ENCODE results near the gene SMNDC1.
"Not testable (repeated sequence)": the region's sequence is repeated elsewhere in the genome, so short reads cannot be mapped to it uniquely, and the experiment has no call there.

Gene SMNDC1

DNA sequence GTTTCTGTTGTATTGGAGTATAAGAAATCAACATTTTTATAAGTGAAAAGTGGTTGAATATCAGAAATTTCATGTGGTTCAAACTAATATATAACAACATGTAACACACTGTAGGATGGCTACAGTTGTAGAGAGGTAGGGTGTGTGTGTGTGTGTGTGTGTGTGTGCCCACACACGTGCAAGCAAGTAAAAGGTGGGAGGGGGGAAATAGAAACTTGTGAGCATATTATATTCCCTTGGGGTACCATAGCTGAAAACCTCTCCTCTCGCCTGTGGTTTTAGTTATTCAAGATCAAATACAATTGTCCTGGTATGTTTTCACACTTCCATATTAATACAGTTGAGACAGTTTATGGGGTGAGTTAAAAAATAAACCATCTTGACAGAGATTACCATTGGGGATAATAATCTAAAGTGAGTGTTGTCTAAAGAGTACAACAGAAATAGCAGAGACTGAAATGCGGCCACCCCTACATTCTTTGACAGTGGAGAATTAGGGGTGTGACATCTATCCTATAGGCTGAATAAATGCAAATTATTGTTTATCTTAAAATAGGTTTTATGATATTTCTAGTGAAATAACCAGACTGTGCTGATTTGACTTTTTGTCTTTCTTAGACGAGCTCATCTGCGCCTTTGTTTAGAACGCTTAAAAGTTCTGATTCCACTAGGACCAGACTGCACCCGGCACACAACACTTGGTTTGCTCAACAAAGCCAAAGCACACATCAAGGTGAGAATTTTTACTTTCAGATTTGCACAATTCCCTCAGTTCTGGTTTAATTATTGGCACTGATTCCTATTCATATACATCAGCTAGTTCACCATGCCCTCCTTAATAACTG lies 25.9 kb downstream of the SMNDC1 start:
- no peak for DNase-seq

DNA sequence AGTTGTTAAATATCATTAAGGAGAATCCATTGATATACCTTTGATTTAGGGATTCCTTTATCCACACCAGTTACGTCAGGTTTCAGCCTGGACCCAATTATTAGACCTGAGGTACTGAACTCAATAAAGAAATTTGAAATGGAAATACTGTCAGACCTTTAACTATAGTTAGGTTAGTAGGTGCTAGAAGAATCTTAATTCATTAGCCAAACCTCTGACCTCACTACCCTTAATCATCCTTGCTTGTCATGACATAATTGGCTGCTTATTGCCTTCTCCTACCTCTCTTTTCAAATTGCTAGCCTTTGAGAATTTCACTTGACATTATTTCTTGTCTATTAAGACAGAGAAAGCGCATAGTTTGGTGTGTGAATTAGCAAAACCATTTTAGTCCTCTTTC lies 27.1 kb downstream of the SMNDC1 start:
- DNase-seq: no peak

DNA sequence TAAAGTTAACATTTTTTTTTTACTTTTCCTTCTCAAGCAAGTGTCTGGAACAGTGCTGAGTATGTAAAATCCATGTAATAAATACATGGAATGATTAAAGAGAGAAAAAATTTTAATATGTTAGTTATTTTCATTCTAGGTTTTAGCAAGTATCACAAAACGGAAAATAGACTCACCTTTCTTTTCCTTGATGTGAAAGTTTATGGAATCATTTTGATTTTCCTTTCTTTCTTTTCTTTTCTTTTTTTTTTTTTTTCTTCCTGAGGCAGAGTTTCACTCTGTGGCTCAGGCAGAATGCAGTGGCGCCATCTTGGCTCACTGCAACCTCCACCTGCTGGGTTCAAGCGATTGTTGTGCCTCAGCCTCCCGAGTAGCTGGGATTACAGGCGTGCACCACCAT lies 28.1 kb downstream of the SMNDC1 start:
- no peak for DNase-seq

- no peak for DNase-seq
Measured at GRCh38 chr10:110275128-110275729, 29.5 kb downstream of the SMNDC1 start.

- DNase-seq: no peak
Measured at GRCh38 chr10:110274647-110275046, 30.1 kb downstream of the SMNDC1 start.

- no peak for DNase-seq
Measured at GRCh38 chr10:110274072-110274627, 30.6 kb downstream of the SMNDC1 start.

DNA sequence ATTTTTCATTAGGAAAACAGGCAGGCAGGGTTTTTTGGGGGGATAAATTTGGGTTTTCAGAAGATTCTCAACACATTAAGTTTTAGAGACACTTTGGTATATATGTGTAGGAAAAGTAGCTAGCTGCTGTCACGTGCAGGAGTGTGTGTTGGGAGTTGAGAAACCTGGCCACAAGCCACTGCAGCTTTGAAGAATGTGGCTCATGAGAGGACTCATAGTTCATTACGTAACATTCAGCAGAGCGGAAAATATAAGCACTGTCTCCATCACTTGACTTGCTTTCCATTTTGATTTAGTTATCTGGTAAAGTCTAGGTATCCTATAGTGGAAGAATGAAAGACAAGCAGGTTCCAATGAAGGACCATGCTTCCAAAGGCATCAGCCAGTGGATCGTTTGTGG lies 31.2 kb downstream of the SMNDC1 start:
- DNase-seq: no peak

DNA sequence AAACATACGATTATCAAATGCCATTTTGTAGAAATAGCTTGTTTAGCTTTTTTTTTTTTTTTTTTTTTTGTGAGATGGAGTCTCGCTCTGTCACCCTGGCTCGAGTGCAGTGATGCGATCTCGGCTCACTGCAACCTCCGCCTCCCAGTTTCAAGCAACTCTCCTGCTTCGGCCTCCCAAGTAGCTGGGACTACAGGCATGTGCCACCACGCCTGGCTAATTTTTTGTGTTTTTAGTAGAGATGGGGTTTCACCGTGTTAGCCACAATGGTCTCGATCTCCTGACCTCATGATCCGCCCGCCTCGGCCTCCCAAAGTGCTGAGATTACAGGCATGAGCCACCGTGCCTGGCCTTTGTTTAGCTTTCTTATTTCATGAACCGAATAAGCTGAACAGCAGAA lies 31.7 kb downstream of the SMNDC1 start:
- DNase-seq: not testable (repeated sequence)

DNA sequence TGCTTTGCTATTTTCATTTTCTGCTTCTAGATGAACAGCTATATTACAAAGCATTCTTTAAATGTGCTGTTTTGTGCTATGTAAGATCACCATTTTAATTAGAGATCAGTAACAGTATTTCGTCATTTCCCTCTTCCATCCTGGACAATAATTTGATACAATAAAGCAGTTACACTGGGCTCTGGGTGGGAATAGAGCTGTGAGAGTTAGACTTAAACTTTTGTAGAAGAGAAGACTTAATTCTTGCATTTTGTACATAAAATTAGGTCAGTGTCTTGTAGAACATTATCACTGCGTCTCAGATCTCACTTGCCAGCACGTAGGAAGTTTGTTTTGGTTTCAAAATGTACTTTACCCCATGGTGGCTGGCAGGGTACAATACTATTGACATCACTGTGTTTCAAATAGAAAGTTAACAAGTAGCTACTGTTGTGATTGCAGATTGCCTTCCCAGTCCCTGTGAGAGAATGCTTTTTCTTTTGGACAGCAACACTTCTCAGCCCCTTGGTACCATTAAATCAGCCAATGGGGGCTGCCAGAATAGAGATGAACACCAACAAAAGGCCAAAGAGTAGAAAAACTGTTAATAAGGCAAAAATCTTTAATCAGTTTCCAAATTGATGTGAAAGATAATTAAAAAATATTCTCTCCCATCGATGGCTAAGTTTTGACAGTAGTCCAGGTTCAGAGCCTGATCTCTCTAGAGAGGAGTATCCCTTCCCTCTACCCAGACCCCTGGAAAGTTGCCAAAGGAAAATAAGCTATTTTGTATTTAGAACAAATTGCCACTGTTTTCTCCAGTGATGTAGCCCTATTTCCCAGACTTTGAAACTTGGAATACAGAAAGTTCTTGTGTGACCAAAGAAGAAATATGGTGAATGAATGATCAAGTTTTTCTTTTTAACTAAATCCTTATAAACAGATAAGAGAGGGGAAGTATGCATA lies 35.1 kb downstream of the SMNDC1 start:
- no peak for DNase-seq

DNA sequence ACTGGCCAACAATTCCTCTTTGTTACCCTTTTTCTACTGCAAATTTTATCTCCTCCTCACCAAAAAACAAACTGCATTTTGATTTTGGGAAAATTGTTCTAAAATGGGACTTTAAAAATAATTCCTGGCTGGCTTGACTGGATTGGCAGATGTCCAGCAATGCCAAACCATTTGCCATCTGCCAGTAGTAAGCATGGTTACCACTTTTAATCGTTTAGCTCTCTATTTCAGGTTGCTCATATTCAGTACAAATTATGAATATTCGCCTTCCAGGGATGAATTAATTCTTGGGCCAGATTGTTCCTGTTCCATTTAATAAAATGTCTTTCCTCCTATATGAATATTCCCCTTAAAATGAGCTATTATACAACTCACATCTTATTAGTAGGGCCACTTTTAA lies 35.7 kb downstream of the SMNDC1 start:
- DNase-seq: no peak

GRCh38 chr10:110268442-110268841 lies 36.3 kb downstream of the SMNDC1 start:
- DNase-seq: no peak

GRCh38 chr10:110267276-110267675 lies 37.4 kb downstream of the SMNDC1 start:
- DNase-seq: no peak

DNA sequence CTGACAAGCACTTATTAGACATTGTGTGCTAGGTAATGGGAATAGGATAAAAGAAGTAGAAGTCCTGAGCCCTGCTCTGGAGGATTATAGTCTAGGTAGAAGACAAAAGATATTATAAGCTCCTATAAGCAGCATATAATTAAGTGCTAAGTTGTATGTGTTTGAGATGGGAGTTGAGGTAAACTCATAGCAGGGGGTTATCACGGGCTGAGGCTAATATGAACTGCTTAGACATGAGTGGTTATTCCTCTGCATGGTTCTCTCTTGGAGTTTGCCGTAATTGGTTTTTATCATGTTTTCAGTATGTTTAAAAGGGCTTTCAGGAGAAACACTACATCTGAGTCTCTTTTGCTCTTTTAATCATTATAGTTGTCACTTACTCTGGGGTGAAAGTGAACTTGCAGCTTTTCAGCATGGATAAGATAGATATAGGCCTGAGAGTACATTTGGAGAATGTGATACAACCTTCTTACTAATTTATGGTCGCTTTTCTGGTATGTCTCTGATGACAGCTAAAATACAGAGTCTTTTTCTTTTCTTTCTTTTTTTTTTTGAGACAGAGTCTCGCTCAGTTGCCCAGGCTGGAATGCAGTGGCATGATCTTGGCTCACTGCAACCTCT lies 39.0 kb downstream of the SMNDC1 start:
- no peak for DNase-seq

DNA sequence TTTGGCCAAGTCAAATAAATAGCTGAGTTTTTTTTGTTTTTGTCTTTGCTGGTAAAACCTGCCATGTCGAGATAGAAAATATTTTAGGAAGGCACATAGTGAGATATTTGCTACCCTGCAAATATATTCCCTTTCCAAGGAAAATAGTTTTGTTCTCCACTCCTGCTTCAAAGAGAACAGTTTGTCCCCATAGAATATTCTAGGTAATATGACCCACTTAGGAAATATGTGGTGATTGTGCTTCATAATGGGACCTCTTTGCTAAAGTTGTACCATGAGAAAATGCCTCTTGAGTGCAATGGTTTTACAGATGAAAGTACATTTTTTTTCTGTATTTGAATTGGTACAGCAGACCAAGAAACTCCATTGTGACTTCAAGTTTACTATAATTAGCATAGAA lies 41.6 kb downstream of the SMNDC1 start:
- no peak for DNase-seq

GRCh38 chr10:110260746-110261477 lies 43.8 kb downstream of the SMNDC1 start:
- no peak for DNase-seq

- no peak for DNase-seq
Measured at GRCh38 chr10:110259317-110259716, 45.4 kb downstream of the SMNDC1 start.

DNA sequence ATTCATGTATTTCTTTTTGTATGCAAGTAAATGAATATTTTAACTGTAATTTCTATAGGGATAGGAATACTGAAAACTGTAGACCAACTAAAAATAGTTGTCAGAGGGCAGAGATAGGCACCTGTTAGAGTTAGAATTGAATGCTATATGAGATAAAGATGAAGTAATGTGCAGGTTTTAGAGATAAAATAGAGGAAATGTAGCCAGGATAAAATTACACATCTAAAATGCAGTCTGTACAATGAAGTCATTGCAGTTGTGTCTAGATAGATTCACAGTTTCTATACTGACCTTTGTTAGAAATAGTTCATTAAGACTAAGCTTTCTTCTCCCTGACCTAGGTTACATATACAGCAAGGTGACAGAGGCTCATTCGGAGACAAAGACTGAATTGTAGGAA lies 46.2 kb downstream of the SMNDC1 start:
- DNase-seq: no peak

DNA sequence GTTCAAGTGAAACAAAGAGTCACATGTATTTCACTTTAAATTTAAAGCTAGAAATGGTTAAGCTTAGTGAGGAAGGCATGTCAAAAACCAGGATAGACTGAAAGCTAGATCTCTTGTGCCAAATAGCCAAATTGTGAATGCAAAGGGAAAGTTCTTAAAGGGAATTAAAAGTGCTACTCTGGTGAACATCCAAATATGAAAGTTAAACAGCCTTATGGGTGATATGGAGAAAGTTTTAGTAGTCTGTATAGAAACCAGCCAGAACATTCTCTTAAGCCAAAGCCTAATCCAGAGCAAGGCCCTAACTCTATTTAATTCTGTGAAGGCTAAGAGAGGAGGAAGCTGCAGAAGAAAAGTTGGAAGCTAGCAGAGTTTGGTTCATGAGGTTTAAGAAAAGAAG lies 50.3 kb downstream of the SMNDC1 start:
- DNase-seq: no peak

GRCh38 chr10:110252151-110252550 lies 52.6 kb downstream of the SMNDC1 start:
- DNase-seq: no peak

GRCh38 chr10:110251392-110251791 lies 53.3 kb downstream of the SMNDC1 start:
- DNase-seq: not testable (repeated sequence)

DNA sequence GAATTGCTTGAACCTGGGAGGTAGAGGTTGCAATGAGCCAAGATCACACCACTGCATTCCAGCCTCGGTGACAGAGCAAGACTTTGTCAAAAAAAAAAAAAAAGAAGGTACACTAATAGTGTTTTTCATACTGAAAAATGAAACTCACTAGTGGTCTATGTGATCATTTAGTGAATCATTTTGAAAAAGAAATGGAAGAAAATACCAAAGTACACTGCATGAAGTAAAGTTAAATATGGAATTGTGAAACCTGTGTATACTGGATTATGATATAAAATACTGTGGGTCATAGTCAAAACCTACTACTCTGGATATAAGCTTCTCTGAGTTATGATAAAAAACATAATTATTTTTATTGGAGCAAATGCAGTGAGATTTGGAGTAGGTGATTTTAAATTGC lies 55.2 kb downstream of the SMNDC1 start:
- DNase-seq: not testable (repeated sequence)

GRCh38 chr10:110247833-110248232 lies 56.9 kb downstream of the SMNDC1 start:
- DNase-seq: not testable (repeated sequence)

Data from cortex of kidney (tissue), 1 donor.